Endothelial cell of umbilical vein (primary cell): ENCODE measurements around the gene SLC6A18. TPM values are rescaled to one million over a fixed set of nuclear protein-coding genes. Genes with fewer than 3 reads are reported as not detected.

Experiments
- BruUV-seq: library from RNA; stranded (reverse); fragments of 400-500 nt; replicated peaks from 2 replicates; lab custom pipeline; 2021; lab: Mats Ljungman, UMichigan
- CTCF ChIA-PET: fragments of 300-600, 350-600 bp; sonication (Branson Sonifier 250); formaldehyde crosslinking; loops from one replicate; lab custom pipeline; 2021; ENCODE audit warnings: antibody characterized with exemption, inconsistent platforms; lab: Charles Lee
- POLR2A ChIA-PET: fragments of 300-600, 350-600 bp; sonication (Branson Sonifier 250); formaldehyde crosslinking; loops from one replicate; lab custom pipeline; 2021; ENCODE audit warnings: antibody characterized with exemption, inconsistent platforms; lab: Charles Lee
- DNase-seq: peaks from one replicate; pipeline ENCODE4 v3.0.0-alpha.2; 2011; ENCODE audit warnings: low read depth, low spot score
- FAIRE-seq: peaks from 2 replicates; lab custom pipeline; 2011; peaks lifted over from hg19 to GRCh38; lab: Jason Lieb, UNC
- H2AFZ ChIP-seq: 2 replicates; pipeline ENCODE4 v1.6.0; 2012; ENCODE audit warnings: low read depth, low read length, control low read depth, inconsistent platforms
- H3K27ac ChIP-seq: 2 replicates; pipeline ENCODE4 v1.5.1; 2011; ENCODE audit warnings: low read depth, mild to moderate bottlenecking, control low read depth, low read length, moderate library complexity; ENCODE audit not compliant: insufficient read depth
- H3K27me3 ChIP-seq, 2 experiments: 2 replicates each; pipeline versions ENCODE4 v1.6.0 to v1.6.1; 2011; ENCODE audit warnings: low read length in 2 of 2, mixed read lengths in 1 of 2; ENCODE audit not compliant: control insufficient read depth in 2 of 2, insufficient read depth in 2 of 2
- H3K36me3 ChIP-seq, 2 experiments: 2 replicates in 1 of 2; 3 replicates in 1 of 2; pipeline ENCODE4 v1.5.1; 2011; ENCODE audit warnings: low read length in 2 of 2, mild to moderate bottlenecking in 1 of 2, moderate library complexity in 1 of 2; ENCODE audit not compliant: control insufficient read depth in 2 of 2, insufficient read depth in 2 of 2; ENCODE audit errors: extremely low read depth in 1 of 2
- H3K4me1 ChIP-seq: 3 replicates; pipeline ENCODE4 v1.5.1; 2011; ENCODE audit warnings: mild to moderate bottlenecking, low read length; ENCODE audit not compliant: control insufficient read depth, insufficient read depth; ENCODE audit errors: extremely low read depth
- H3K4me2 ChIP-seq: 2 replicates; pipeline ENCODE4 v1.6.1; 2011; ENCODE audit warnings: low read length, control low read depth, mixed read lengths; ENCODE audit not compliant: insufficient read depth
- H3K4me3 ChIP-seq, 3 experiments: fragments of 200-600 bp in 1 of 3; sonication (generic), shearing (Covaris generic) in 1 of 3; replicated peaks in 1 of 3; 2 replicates each; pipeline ENCODE4 v1.5.1; 2011 to 2016; ENCODE audit warnings: control low read depth in 3 of 3, low read length in 3 of 3, mild to moderate bottlenecking in 2 of 3, inconsistent platforms in 1 of 3, low read depth in 1 of 3, moderate library complexity in 1 of 3; ENCODE audit not compliant: insufficient read depth in 1 of 3
- H3K79me2 ChIP-seq: 2 replicates; pipeline ENCODE4 v1.6.0; 2012; ENCODE audit warnings: low read length, inconsistent platforms; ENCODE audit not compliant: control insufficient read depth, insufficient read depth
- H3K9ac ChIP-seq: replicated peaks from 2 replicates; pipeline ENCODE3; 2011; ENCODE audit warnings: low read length, control low read depth; ENCODE audit not compliant: insufficient read depth; ENCODE audit errors: extremely low read depth
- H3K9me1 ChIP-seq: replicated peaks from 3 replicates; pipeline ENCODE4 v1.6.0; 2011; ENCODE audit warnings: mild to moderate bottlenecking, low read length; ENCODE audit not compliant: control insufficient read depth, insufficient read depth; ENCODE audit errors: extremely low read depth
- H3K9me3 ChIP-seq: replicated peaks from 2 replicates; pipeline ENCODE4 v1.5.1; 2012; ENCODE audit warnings: low read length, inconsistent platforms; ENCODE audit not compliant: control insufficient read depth, insufficient read depth
- H4K20me1 ChIP-seq: replicated peaks from 2 replicates; pipeline ENCODE3; 2011; ENCODE audit warnings: mild to moderate bottlenecking, low read length; ENCODE audit not compliant: control insufficient read depth, insufficient read depth; ENCODE audit errors: extremely low read depth
- CTCF ChIP-seq, 2 donors: IDR thresholded peaks; 1 replicate in 1 of 2; 2 replicates in 1 of 2; pipeline ENCODE4 v1.5.1; 2011; ENCODE audit warnings: low read length in 2 of 2, mild to moderate bottlenecking in 2 of 2, moderate library complexity in 2 of 2, control low read depth in 1 of 2, inconsistent platforms in 1 of 2, low read depth in 1 of 2; ENCODE audit not compliant: insufficient read depth in 1 of 2; ENCODE audit errors: extremely low read depth in 1 of 2
- EZH2 ChIP-seq: IDR thresholded peaks from 2 replicates; pipeline ENCODE4 v1.6.1; 2012; ENCODE audit warnings: borderline replicate concordance, low read depth, mild to moderate bottlenecking, moderate library complexity, low read length, inconsistent platforms; ENCODE audit not compliant: severe bottlenecking
- FOS ChIP-seq: IDR thresholded peaks from 2 replicates; pipeline ENCODE4 v1.6.1; 2011; ENCODE audit warnings: mild to moderate bottlenecking, low read length, moderate library complexity, borderline replicate concordance; ENCODE audit not compliant: insufficient read depth
- GATA2 ChIP-seq: IDR thresholded peaks from 2 replicates; pipeline ENCODE4 v1.7.0; 2011; ENCODE audit warnings: low read depth, mild to moderate bottlenecking, moderate library complexity, mixed read lengths, low read length; ENCODE audit not compliant: insufficient read length, insufficient read depth
- JUN ChIP-seq: IDR thresholded peaks from 2 replicates; pipeline ENCODE4 v1.6.1; 2011; ENCODE audit warnings: borderline replicate concordance, low read depth; ENCODE audit not compliant: insufficient read length, insufficient read depth
- MAX ChIP-seq: IDR thresholded peaks from 2 replicates; pipeline ENCODE4 v1.6.1; 2011; ENCODE audit not compliant: insufficient read depth, insufficient read length
- MYC ChIP-seq: IDR thresholded peaks from one replicate; pipeline ENCODE4 v1.6.1; 2011; ENCODE audit warnings: mild to moderate bottlenecking, low read depth, low read length
- POLR2A ChIP-seq: IDR thresholded peaks from 2 replicates; pipeline ENCODE4 v1.6.1; 2012; ENCODE audit warnings: low read depth, mild to moderate bottlenecking, control low read depth, low read length
- POLR2AphosphoS5 ChIP-seq: IDR thresholded peaks from 2 replicates; pipeline ENCODE4 v1.6.1; 2012; ENCODE audit warnings: low read depth, mild to moderate bottlenecking, control low read depth, low read length, moderate library complexity; ENCODE audit not compliant: insufficient read depth
- dilution Hi-C: fragments of 300-500 bp; cut with MboI; formaldehyde crosslinking; loops from one replicate; pipeline ENCODE4 v1.15.0; 2019; ENCODE audit warnings: low sequenced_read_pairs; ENCODE audit not compliant: extremely low pct_ligation_motif_present
- intact Hi-C: fragments of 100-400 bp; cut with micrococcal nuclease; formaldehyde crosslinking; loops from one replicate; pipeline ENCODE4 v1.10.0; 2022
- polyA plus RNA-seq, 4 experiments: library from polyadenylated mRNA; depleted of rRNA in 3 of 4; stranded (reverse) in 3 of 4; unstranded in 1 of 4; fragments of >200 nt; gene quantifications; 2 replicates each; pipeline versions ENCODE4 v1.2.1 to v1.2.3, GENCODE V29; 2011 to 2012; ENCODE audit warnings: missing spikeins in 1 of 4
- total RNA-seq: library from RNA; stranded (reverse); gene quantifications from 2 replicates; pipeline ENCODE4 v1.2.3, GENCODE V29; 2021

Gene SLC6A18
- total and polyA plus RNA-seq, 2 donors (not counting 3 experiments of a cell fraction or from before 2014, with no cell fraction given) = not detected

- H3K9me3 ChIP-seq = no peaks in the 10 kb centered on the region
- intact Hi-C loops = no loop called here
- POLR2A ChIA-PET = no interaction called here
Measured at GRCh38 chr5:1224631-1225030, 550 bp upstream of the SLC6A18 start.

More at GRCh38 chr5:1224631-1225030, 550 bp upstream of the SLC6A18 start:
- no TSS peak for BruUV-seq
- Histone ChIP-seq H3K9me1 (no peaks in the 10 kb centered on the region), H3K4me2 (no peak overlapping the region), H3K36me3 (no peaks in the 10 kb centered on the region), H3K27me3 (peaks cover 0 to 2% of the 10 kb centered on the region in 2 experiments), H3K4me3 (no peak overlapping the region), H4K20me1 (no peaks in the 10 kb centered on the region), H3K9ac (no peak overlapping the region), H3K4me1 (no peaks in the 10 kb centered on the region), H3K79me2 (no peaks in the 10 kb centered on the region), H2AFZ (no peak overlapping the region), H3K27ac (no peak overlapping the region)
- no peak for DNase-seq
- CTCF ChIA-PET = no interaction called here
- no peak for TF ChIP-seq MAX
- TF ChIP-seq CTCF (IDR thresholded peaks at IDR 0.05; ENCODE audit: extremely low read depth in 1 of 2, insufficient read depth in 1 of 2, low read depth in 1 of 2, low read length in 2 of 2) = no peak
- no peak for TF ChIP-seq GATA2
- TF ChIP-seq POLR2AphosphoS5 = no peak
- no peak for TF ChIP-seq POLR2A
- TF ChIP-seq EZH2 = no peak
- TF ChIP-seq MYC = no peak
- TF ChIP-seq FOS = no peak
- no peak for TF ChIP-seq JUN
- dilution Hi-C loops = no loop called here
- no peak for FAIRE-seq
